GM21737 (cell line): ENCODE data around the gene CEBPE.

ENCODE experiments used
- ATAC-seq: cut with Tn5 transposase; IDR thresholded peaks from one replicate; pipeline ENCODE4 v1.9.1; 2021; ENCODE audit warnings: mild to moderate bottlenecking, moderate library complexity; ENCODE audit not compliant: unreplicated experiment

CEBPE gene

DNA sequence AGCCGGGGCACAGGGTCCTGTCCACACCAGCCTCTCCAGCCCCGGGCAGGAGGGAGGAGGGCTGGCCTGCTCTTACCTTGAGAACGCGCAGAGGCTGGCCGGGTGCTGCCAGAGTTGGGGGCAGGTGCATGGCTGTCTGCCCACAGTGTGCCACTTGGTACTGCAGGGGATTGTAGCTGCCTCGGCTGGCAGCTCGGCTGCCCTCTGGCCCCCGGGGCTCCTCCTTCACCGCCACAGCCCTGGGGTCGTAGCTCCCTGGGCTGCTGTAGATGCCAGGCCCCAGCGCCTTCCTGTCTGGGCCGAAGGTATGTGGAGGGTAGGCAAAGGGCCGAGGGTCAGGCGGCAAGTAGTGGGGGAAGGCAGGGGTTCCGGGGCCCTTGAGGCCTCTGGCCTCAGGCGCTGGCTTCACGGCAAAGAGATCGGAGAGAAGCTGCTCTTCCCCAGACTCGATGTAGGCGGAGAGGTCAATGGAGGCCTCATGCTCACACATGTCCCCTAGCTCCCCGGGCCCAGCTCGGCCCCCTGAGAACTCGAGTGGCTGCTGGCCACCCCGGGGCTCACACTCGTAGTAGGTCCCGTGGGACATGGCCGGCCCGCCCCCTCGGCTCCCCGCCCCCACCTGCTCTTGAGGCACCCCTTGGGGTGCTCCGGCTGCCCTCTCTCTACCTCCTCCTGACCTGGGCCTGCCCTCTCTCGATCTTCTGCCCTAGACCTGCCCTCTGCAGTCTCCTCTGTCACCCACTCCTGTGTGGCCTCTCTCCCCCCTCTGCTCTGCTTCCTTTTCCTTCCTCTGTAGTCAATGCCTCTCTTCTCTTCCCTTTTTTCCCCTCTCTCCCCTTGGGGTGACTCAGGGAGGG, at the start of gene CEBPE:
CEBPE (minus strand) TSS at position 750 of the 857 bp plus-strand sequence; CDS start at position 586, 164 bp downstream.
- no peak for ATAC-seq

DNA sequence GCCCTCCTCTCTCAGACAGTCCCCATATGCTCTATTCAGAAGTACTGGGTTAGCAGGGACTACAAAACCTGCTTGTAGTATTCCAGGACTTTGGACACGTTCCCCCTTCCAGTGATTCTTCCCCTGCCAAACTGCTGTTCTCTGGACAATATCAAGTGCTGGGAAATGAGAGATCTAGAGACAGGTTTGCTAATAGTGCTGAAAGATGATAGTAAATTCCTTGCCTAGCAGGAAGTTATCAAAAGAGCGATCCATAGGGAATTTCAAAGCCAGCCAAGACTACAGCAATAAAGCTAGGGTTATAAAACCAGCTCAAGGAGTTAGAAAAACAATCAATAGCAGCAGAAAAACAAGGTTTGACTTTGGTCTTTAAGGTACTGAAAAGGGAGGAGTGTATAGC, 49.2 kb upstream of the CEBPE start:
- ATAC-seq, result no peak

DNA sequence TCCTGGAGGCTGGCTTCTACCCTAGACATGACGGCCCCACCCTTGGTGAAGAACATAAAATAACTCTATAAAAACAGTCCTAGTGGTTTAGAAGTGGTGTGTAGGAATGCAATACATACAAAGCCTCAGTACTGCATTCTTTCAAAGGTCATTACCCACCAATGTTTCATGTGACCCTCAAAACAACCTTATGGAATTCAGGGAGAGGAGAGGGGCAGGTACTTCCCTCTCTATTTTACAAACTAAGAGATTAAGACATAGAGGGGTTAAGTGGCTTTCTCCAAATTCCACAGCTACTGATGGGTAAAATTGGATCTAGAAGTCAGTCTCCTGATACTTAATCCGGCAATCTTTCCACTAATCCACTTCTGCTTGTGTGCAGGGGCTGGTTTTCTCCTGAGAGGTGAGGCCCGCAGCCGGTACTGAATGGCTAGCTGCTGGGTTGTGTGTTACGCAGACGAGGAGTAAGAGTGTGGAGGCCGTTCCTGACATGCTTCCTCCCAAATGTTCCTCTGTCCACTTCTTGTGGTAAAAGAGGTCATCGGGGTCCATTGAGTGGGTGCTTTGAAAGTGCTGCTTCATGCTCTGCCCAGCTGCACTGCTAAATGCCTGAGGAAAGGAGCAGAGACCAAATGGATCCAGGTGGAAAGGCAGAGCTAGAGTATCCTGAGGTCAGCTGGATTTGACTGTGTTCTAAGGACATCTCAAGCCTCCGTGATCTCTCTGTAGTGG, 48.2 kb upstream of the CEBPE start:
- ATAC-seq, result no peak

DNA sequence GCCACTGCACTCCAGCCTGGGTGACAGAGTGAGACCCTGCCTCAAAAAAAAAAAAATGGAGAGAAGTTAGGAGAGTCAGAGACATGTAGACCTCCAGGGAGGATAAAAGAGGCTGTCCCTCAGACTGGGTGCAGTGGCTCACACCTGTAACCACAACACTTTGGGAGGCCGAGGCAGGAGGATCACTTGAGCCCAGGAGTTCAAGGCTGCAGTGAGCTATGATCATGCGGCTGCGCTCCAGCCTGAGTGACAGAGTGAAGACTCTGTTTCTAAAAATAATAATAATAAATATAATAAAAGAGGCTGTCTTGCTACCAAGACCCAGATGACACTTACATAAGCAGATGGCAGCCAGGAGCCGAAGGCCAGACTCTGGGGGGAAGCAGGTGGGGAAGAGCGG, 45.9 kb upstream of the CEBPE start:
- ATAC-seq, result no peak

DNA sequence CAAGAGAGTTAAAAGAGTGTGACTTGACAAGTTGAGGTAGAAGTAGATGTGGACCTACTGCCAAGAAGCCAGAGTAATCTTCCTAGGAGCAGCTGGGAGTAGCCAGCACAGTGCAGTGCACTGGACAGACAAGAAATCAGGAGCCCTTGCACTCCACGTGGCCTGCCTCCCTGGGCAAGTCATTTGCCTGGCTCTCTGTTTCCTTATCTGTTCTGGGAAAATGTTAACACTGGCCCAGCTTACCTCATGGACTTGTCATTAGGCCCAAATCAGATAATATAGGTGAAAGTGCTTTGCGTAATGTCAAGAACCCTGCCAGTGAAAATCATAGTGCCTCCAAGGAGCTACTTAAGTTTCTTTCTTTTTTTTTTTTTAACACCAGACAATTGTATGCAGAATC, 45.2 kb upstream of the CEBPE start:
- ATAC-seq, result no peak

DNA sequence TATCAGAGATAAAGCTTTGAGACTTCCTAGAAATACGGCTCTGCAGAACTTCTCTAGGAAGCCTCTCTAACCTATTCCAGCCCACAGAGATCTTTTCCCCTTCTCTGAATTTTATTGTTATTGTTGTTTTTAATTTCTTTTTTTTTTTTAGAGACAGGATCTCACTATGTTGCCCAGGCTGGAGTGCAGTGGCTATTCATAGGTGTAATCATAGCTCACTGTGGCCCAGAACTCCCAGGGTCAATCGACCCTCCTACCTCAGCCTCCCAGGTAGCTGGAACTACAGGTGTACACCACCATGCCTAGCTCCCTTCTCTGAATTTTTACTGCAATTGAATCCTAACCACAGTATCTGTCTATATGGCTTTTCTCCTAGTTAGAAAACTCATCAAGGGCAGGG, 44.8 kb upstream of the CEBPE start:
- no peak for ATAC-seq

DNA sequence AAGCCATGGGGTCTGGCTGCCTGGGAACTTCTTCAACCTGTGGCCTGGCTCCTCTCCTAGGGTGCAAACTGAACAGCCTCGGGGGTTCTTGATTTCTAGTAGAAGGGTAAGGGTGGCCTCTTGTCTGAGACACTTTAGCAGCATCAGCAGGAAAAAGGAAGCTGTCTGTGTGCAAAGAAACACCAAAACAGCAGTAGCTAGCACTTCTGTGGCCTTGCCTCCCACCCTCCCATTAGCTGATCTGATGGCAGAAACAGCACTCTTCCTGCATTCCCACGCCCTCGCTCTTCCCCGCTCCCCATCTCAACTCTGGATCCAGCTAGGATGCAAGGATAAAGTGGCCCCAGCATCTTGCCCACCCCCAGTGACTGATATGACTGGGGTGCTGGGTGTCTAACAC, 43.7 kb upstream of the CEBPE start:
- no peak for ATAC-seq

DNA sequence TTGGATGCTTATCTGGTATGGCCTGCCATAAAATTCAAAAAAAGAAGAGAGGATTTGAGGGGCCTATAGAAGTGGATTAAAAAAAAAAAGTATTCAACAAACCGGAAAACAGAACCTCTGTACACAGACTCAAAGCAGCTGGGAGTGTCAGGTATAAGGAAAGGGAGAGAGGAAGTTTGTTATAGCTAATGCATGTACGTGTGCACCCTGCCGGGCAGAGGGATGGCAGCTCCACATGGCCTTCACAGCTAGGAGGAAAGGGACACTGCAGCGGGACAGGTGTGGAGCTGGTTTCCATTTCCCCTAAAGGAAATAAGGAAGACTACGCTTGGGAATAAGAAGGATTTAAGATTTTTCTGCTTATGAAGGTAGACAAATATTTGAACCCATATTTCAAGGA, 43.0 kb upstream of the CEBPE start:
- no peak for ATAC-seq

DNA sequence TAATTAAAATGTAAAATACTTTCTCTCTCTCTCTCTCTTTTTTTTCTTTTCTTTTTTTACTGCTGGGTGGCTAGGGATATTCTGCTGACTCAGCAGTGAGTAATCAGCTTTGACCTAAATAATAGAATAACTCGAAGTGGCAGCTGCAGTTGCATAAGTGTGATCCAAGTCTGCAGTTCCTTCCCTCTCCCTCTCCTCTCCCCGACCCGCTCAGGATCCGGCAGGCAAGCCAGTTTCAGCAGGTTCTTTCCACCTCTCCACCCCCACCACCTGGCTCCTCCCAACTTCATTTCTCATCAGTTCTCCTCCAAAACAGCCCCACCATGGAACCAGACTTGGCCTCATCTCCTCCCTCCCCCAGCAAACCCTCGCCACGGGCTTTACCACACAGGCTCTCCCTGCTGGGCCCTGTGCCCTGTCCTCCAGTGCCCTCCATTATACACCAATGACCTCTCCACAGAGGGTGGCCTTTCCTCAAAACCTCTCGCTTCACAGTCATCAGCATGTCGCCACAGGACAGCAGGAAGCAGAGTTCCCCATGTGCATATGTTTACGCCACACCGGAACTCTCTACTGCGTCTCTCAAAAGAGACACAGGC, 42.0 kb upstream of the CEBPE start:
- no peak for ATAC-seq

DNA sequence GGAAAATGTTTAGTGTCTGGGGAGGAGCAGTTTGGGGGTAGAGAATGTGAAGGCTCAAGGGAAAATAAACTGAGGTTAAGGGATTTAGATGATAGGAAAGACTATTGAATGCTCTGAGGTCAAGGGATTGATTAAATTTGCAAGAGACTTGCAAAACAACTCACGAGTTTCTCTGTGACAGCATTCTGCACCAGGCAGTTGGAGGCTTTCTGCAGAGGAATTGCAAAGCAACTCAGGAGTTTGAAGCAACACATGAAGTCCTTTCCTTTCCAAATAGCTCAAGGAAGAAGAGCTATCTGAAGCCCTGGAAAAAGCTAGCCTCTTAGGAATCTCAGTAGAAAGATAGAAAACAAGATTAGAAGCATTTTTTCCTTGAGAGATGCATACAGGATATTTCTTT, 40.5 kb upstream of the CEBPE start:
- ATAC-seq, result no peak

DNA sequence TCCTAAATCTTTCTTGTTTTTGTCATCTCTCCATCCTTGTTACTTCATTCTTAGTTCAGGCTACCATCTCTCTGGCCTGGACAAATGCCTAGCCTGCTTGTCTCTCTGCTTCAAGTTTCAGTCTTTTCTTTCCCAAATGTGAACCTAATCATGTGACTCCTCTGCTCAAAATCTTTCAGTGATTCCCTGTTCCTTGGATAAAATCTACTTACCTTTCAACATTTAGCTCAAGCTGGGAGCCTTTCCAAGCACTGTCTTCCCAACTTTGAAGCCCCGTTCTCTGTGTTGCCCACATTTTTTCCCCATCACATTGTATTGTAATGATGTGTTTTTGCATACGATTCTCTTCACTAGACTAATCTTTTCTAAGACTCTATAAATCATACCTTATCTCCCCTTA, 39.7 kb upstream of the CEBPE start:
- no peak for ATAC-seq

DNA sequence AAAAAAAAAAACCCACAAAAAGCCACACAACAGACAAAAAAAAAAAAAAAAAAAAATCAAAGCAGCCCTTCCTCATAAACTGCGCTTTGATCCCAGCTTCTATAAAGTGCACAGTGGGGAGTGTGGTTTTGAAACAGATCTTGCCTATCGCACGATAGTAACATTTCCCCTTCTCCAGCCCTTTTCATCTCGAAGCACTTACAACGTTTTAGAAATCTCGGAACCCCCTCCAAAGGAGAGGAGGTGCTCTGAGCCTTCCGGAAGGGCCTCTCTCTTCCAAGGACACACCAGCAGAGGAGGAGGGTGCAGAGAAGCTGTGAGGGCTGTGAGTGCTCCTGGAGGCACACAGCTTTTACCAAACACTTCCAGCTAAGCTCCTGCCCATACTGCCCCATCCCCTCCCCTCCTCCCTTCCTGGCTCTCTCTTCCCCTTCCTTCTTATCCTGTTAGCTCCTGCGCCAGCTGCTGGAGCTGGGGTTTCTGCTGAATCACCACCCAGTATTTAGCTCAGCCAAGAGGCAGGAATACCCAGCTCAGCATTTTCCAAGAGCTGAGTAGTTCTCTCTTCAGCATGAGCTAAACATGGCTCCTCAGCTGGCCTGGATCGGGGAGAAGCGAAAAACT, 36.0 kb upstream of the CEBPE start:
- no peak for ATAC-seq

DNA sequence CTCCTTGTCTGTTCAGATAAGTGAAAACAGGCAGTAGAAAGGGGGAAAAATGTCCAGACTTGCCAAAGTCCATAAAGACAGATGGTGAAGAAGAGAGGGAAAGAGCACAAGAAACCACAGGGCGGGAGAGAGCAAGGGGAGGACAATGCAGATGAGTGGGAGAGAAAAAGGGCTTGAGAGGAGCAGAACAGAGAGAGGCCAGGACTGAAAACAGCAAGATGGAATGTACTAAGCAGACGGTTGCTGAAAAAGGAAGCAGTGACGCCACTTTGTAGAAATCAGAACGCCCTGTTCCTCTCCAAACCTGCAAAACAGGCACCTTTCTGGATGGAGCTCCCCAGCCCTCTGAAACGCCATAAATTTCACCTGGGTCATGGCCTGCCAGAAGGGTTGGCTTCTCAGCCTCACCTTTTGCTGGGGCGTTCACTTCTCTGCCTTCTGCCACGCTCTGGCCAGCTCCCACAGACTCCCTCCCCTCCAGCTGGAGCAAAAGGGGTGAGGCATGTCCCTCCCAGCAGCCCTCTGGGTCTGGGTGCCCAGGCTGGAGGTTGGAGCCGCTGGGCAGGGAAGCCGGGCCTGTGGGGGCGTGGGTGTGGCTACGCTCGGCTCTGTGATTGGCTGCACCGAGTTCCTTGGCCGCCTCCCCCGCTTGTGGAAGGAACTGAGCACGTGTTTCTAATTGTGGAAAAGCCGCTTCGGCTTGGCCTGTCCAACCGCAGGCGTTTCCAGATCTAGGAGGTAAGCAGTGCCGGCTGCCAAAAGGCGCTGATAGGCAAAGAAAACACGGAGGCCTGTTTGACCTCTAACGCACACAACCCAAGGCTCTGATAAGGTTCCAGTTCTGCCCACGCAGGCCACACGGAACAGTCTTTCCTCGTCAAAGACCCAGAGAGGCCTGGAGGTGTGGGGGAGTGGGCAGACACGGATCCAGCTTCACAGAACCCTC, 35.1 kb upstream of the CEBPE start:
- ATAC-seq, result no peak

DNA sequence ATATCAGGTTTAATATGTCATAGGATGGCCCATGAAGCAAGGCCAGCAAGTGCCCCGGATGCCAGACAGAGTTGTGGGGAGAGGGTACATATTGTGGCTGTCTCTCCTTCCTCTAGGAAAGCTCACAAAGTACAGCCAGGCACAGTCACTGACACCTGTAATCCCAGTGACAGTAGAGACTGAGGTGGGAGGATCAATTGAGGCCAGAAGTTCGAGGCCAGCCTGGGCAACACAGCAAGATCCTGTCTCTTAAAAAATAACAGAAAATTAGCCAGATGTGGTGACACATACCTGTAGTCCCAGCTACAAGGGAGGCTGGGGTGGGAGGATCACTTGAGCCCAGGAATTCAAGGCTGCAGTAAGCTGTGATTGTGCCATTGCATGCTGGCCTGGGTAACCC, 32.3 kb upstream of the CEBPE start:
- ATAC-seq, result no peak

DNA sequence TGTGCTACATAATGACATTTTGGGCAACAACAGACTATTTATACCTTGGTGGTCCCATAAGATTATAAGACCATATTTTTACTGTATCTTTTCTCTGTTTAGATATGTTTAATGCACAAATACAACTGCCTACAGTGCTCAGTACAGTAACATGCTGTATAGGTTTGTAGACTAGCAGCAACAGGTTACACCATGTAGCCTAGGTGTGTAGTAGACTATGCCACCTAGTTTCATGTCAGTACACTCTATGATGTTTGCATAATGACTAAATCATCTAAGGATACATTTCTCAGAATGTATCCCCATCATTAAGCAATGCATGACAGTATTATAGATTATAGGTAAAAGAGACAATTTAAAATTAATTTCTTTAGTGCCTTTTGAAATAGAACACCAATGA, 30.7 kb upstream of the CEBPE start:
- no peak for ATAC-seq

DNA sequence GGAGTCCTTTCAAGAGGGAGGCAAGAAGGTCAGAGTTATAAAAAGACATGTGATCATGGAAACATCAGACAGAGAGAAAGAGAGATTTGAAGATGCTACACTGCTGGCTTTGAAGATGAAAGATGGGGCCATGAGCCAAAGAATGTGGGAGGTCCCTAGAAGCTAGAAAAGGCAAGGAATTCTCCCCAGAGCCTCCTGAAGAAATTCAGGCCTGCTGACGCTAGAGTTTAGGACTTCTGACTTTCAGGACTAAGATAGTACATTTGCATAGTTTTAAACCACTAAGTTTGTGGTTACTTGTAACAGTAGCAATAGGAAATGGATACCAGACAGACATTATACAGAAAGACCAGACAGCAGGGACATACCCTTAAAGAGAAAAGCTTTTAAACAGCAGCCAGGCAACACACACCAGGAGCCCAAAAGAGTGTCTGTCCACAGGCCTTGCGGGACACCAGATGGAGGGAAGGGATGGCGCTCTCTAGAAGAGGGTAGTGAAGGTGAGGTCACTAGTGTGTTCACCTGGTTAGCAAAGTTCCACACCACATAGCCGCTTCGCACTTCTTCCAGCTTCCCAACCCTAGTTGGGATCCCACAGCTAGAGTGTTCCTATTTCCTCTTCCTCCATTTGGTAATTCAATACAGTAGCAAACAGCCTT, 29.7 kb upstream of the CEBPE start:
- ATAC-seq, result no peak

DNA sequence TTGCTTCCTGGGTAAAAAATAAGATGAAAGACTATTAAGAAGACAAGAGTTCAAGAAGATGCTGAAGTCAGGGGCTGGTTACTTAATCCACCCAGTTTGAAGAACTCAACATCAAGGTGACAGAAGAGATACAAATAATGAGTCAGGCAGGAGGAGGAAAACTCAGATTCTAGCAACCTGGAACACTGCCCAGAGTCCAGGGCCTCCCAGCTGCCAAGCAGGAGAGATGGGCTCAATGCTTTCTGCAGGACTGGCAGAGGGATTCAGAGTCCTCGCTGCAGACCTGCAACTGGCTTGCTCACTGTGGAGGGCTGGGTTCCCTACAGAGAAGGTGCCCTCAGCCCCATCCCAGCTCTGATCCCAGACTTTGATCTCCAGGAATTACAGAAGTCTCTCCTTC, 28.6 kb upstream of the CEBPE start:
- ATAC-seq, result no peak

DNA sequence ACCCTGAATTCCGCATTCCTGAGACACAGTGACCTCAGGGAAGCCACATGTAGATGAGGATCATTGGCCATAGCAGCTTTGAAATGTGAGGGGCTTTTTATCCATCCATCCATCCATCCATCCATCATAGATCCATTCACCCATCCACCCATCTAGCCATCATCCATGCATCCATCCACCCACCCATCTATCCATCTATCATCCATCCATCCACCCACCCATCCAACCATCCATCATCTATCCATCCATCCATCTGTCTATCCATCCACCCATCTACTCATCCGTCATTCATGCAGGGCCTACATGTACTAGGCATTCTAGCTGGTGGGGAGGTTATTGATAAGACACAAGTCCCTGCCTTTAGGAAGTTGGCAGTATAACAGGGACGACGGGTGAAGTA, 27.9 kb upstream of the CEBPE start:
- no peak for ATAC-seq

DNA sequence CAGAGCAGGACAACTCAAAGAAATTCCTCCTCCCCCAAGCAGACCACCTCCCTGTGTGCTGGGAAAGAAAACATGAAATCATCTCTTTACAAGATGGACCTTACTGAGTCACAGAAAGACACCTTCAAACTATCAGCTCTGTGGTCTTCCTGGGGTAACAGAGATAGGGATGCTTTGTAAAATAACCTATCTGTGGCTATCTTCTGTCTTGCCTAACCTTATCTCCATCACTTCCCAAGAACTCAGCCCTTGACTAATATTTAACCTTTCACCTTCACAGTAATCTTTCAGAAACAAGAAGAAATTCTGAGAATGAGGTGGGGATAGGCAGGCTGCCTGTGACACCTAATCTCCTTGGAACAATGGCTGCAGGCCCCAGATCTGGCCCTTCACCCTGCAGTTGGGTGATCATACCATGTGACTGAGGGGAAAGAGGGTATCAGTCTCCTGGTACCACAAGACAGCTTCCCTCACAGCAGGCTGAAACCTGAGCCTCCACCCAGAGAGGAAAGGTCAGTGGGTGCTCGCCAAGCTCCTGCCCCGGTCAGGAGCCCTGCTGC, 27.4 kb upstream of the CEBPE start:
- no peak for ATAC-seq
